Dedifferentiated amniotic fluid mesenchymal stem cell (primary cell): ENCODE data around the gene FSTL4.

Experiments used
- DNase-seq: peaks from one replicate; pipeline ENCODE4 v3.0.0-alpha.2; 2016; ENCODE audit errors: extremely low spot score

Gene FSTL4

GRCh38 chr5:133265257-133265656 is 347.1 kb downstream of the FSTL4 start:
- no peak for DNase-seq

GRCh38 chr5:133262690-133263089 is 349.7 kb downstream of the FSTL4 start:
- DNase-seq: no peak

GRCh38 chr5:133261993-133262392 is 350.3 kb downstream of the FSTL4 start:
- no peak for DNase-seq

DNA sequence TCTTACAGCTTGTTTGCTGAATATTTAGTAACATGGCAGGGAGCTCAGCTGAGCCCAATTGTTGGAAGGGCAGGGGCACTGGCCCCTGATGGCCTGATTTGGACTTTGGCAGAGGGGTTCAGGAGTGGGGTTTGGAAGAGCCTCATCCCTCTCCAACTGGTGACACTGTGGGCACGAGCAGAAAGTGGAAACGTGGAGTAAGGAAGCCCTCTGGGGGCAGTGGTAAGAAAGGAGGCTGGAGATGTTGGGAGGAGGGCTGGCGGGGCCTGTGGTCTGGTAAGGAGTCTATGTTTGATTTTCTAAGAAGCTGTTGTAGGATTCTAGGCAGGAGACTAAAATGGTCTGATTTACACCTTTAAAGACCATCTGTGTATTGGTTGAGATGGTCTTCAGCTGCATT is 351.6 kb downstream of the FSTL4 start:
- DNase-seq: no peak

DNA sequence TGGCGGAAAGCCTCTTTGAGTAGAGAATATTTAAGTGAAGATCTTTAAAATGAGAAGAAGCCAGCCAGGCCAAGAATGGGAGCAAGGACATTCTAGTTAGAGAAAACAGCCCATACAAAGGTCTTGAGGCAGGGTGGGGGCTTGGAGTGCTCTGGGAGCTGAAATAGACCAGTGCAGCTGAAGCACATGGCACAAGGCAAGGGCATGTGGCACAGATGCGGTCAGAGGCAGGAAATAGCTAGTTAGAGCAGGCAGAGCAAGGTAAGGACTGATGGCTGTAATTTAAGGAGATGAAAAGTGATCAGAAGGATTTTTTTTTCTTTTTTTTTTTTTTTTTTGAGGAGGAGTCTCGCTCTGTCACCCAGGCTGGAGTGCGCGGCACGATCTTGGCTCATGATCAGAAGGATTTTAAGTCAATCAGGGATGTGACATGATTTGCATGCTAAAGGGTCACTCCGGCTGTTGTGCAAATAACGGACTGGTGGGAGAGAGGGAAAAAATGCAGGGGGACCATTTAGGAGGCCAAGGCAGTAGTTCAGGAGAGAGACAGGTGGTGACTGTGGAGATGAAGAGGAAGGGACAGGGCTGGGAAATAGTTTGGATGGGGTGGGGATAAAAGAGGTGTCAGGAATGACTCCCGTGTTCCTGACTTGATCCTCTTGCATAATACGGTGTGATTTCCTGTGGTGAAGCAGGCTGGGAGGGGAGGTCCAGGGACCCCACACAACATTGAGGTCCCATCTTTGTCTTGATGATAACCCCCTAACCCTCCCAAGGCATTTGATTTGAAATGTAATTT is 352.9 kb downstream of the FSTL4 start:
- no peak for DNase-seq

DNA sequence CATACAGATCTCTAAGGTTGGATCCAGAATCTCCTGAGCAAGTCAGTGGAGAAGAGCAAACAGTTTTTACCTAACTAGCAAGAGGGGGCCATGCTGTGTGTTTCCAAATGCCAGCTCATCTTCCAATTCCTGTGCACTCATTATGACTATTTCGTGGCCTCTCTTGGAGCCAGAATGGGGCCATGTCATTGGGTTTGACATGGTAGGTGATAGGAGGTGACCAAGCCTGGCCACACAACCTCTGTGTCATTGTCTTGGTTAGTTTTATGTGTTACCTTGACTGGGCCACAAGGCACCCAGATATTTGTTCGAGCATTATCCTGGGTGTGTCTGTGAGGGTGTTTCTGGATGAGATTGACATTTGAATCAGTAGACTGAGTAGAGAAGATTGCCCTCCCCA is 354.4 kb downstream of the FSTL4 start:
- no peak for DNase-seq

GRCh38 chr5:133256276-133256675 is 356.1 kb downstream of the FSTL4 start:
- no peak for DNase-seq

DNA sequence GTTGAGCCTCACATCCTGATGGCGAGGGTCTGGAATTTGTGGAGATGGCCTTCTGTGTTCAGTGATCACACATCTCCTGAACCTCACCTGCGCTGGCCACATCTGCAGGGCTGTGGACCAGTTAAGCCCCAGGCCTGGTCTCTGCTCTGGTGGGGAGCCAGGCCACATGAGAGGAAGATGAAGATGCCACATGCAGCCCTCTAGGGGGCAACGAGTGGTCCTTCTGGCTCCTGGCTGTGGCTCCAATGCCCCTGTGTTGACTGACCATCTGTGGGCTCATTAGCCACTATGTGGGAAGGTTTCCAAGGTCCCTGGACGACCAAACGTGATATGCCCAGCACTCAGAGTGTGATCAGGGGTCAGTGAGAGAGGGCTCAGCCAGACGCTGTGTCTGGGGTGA is 357.5 kb downstream of the FSTL4 start:
- no peak for DNase-seq

DNA sequence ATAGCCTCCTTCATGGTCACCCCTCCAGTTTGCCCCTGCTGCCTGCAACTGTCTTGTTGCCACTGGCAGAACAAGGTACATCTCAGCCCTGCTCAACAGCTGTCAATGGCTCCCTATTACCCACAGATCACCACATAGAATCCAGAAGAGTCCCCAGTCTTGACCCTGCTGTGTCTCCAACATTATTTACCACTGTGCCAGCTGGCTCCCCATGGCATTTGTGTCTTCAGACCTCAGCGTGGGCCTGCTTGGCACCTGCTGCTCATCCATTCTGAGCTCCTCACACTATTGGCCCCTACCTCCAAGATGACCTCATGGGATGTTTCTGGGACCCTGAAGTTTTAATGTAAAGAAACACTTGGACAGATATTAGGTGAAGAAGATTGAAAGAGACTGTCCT is 358.7 kb downstream of the FSTL4 start:
- DNase-seq: no peak

DNA sequence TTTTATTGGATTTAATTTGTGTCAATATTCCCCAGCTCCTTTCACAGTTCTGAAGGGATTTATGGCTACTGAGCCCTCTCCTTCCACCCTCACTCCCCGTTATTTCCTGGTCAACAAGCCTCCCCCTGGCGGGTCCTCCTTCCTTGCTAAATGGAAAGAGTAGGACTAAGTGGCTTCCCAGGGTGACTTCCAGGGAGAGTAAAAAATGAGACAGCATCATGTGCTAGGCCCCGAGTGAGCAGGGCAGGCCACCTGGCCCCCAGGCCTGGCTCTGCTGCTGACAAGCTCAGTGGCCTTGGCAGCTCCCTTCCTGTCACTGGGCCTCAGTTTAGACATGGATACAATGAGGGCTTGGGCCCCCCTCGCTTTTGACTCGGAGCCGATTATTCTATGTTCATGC is 359.3 kb downstream of the FSTL4 start:
- no peak for DNase-seq

- DNase-seq: no peak
Observed at GRCh38 chr5:133252133-133252480, 360.2 kb downstream of the FSTL4 start.

DNA sequence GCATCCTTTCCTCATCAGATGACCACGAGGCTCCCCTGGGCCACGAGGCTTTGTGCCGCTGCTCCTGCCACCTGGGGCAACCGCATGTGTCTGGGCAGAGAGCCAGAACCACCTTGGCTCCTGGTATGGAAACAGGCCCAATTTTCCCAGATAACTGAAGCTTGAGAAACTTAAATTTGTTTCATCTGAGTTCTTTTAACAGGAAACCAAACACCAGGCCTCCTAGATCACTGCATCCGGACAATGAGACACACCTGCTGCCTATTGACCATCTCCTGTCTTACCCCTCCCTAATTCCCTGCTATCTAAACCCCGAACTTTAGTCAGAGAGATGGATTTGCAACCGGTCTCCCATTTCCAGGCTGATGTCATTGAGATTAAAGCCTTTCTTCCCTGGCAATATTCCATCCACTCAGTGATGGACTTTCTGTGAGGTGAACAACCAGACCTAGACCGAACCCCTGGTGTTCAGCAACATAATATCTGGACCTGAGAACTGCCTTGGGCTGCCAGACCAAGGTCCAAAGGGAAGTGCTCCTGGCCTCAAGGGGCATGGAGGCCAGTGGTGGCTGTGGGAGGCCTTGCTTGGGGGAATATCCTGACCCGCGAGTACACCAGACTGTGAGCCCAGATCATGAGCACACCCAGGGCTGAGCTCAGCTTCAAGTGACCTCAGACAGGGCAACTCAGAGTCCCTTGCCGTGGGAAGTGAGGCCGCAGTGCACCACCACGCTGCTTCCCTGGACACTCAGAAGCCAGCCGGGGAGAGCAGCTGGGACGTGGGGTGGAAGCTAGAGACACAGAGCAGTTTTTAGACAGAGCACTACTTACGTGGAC is 360.8 kb downstream of the FSTL4 start:
- DNase-seq: no peak

DNA sequence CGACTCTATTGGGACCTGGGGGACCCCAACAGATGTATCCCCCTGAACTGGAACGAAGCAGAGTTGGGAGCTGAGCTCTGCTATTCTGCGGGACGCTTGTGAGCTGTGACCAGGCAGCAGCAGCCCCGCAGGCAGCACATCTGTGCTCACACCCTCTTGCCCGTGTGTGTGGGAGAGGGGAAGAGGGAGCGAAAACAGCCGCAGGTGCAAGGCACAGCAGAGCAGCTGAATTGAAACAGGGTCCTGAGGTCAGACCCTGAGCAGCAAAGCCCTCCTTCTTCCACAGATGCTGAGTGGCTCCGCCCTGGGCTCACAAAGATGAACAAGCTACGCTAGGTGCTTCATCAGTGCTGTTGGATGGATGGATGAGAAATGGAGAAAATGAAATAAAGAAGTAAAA is 361.8 kb downstream of the FSTL4 start:
- no peak for DNase-seq

DNA sequence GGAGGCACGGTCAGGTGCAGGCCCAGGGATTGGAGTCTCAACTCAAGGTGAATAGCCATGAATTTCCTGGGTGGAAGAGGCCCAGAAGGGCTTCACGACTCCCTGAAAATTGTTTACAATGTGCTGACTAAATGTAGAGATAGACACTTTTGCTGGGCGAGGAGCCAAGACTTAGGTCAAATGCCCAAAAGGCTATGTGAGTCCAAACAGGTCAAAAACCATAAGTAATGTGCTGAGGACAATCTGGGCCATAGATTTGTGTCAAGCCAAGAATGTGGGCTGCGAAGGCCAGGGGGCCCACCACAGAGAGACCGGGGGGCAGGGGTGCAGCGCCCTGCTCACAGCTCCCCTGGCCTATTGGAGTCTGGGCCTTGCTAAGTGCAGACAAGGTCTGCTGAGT is 362.7 kb downstream of the FSTL4 start:
- no peak for DNase-seq

GRCh38 chr5:133247881-133248624 is 364.3 kb downstream of the FSTL4 start:
- no peak for DNase-seq

- no peak for DNase-seq
Observed at GRCh38 chr5:133247151-133247709, 365.1 kb downstream of the FSTL4 start.

GRCh38 chr5:133246376-133247150 is 365.8 kb downstream of the FSTL4 start:
- DNase-seq: no peak

DNA sequence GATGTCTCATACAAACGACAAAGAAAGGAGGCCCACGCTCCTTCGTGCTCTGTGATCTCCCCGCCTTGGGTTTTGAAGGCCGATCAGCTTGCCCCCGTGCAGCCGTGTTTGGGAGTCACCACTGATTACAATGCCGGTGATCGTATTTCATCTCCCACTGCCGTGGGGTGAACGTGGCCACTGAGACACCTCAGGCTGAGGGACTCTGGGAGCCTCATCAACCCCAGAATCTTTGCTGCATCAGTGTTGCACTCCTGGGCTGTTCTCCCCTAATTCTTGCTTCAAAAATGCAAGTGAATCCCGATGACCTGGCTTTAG is 366.3 kb downstream of the FSTL4 start:
- DNase-seq: no peak

GRCh38 chr5:133245191-133246052 is 366.9 kb downstream of the FSTL4 start:
- DNase-seq: no peak

DNA sequence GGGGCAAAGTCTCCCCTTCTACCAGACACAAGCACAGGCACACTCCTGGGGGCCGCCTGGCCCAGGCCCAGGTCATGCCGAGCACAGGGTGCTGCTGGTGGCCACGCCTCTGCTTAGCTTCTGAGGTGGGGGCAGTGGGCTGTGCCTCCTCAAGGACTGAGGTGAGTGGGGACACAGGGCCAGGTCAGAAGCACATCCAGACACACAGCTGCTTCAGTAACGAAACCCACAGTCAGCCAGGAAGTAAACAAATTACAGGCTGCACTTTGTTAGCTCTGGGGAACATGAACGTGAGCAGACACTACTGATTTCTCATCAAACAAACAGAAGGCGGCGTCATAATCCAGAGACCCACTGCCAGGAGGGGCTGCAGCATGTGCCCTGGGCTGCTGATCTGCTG is 368.1 kb downstream of the FSTL4 start:
- DNase-seq: no peak

- DNase-seq: no peak
Observed at GRCh38 chr5:133243196-133243595, 369.1 kb downstream of the FSTL4 start.
